ENCODE measurements around the gene THSD4.

DNA sequence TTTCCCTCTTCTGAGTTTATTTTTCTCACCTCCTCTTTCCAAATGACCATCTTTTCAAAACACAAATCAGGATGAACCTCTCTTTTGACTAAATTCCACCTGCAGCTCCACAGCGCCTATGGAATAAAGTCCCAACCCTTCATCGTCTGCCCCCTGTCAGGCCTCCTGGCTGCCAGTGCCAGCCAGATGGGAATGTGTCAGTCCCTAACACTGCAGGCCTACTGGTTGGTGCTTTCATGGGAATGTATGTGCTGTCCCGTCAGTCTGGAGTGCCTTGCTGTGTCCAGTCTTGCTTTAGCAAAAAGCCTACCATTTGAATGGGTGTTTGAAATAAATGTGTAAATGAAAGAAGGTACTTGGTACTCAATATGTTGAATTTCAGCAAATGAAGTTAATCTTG is 310.1 kb downstream of the THSD4 start:
- TF ChIP-seq, protein P1, sequence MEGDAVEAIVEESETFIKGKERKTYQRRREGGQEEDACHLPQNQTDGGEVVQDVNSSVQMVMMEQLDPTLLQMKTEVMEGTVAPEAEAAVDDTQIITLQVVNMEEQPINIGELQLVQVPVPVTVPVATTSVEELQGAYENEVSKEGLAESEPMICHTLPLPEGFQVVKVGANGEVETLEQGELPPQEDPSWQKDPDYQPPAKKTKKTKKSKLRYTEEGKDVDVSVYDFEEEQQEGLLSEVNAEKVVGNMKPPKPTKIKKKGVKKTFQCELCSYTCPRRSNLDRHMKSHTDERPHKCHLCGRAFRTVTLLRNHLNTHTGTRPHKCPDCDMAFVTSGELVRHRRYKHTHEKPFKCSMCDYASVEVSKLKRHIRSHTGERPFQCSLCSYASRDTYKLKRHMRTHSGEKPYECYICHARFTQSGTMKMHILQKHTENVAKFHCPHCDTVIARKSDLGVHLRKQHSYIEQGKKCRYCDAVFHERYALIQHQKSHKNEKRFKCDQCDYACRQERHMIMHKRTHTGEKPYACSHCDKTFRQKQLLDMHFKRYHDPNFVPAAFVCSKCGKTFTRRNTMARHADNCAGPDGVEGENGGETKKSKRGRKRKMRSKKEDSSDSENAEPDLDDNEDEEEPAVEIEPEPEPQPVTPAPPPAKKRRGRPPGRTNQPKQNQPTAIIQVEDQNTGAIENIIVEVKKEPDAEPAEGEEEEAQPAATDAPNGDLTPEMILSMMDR (conservative IDR thresholded peaks at IDR 0.05; ENCODE audit: low read length), result no peak
- no peak for TF ChIP-seq EZH2phosphoT487 (IDR thresholded peaks at IDR 0.05; ENCODE audit: borderline replicate concordance, low read depth, low read length)
